Activated CD8-positive, alpha-beta memory T cell treated with anti-CD3 and anti-CD28 coated beads, Interleukin-2, amount 50 U/mL, for 4 hours (primary cell): ENCODE data around the gene PGA5.
"Not testable (repeated sequence)": the region's sequence is repeated elsewhere in the genome, so short reads cannot be mapped to it uniquely, and the experiment has no call there.

Experiments used
- DNase-seq: peaks from one replicate; pipeline ENCODE4 v3.0.0-alpha.2; 2020

Gene PGA5

DNA sequence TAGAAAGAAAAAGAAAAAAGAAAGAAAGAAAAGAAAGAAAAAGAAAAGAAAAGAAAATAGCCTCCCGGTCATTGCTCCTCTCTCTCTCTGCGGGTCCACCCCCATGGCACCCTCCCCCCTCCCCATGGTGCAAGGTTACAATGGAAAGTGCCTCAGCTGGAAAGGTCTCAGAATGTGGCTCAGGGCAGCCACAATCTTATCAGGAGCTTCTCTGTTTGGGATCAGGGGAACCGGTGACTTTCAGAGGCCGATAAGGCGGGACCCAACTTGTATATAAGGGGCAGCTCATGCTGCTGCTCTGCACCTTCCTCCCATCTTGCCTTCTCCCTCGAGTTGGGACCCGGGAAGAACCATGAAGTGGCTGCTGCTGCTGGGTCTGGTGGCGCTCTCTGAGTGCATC lies at the start of gene PGA5:
Gene PGA5 (plus strand): TSS at position 301 of the 400 bp plus-strand sequence. CDS start 52 bp downstream, at position 353.
- DNase-seq: not testable (repeated sequence)

DNA sequence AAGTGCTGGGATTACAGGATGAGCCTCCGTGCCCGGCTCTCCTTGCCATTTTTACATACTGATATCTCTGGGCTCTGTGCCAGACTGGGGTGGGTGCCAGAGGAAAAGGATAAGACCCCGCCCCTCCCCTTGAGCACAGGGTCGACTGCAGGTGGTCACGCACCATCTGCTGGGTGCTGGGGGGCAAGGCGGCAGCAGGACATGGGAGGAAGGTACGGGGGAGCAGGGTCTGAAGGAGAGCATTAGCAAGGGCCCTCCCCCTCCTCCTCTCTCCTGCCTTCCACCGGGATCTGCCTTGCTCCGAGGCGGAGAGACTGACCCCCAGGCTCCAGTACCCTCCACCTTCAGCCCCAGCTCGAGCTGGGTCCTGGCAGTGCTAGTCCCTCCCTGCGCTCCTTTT lies 47.4 kb upstream of the PGA5 start:
- no peak for DNase-seq

DNA sequence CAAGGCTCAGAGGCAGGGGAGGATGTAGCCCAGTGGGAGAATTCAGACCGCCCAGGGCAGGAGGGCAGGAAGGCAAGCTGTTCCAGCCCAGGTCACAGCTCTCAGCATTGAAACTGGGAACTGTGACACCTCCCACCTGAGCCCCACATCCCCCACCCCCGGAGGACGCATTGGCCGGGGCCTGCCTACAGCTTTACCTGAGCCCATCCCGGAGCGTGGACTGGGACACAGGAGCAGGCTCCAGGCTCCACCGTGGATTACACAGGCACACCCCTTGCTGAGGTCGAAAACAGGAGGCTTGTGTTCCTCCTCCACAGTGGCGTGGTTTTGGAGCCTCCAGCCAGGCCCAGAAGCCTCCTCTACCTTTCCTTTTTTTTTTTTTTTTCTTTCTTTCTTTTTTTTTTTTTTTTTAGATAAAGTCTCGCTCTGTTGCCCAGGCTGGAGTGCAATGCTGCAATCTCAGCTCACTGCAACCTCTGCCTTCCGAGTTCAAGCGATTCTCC lies 46.8 kb upstream of the PGA5 start:
- DNase-seq: no peak

DNA sequence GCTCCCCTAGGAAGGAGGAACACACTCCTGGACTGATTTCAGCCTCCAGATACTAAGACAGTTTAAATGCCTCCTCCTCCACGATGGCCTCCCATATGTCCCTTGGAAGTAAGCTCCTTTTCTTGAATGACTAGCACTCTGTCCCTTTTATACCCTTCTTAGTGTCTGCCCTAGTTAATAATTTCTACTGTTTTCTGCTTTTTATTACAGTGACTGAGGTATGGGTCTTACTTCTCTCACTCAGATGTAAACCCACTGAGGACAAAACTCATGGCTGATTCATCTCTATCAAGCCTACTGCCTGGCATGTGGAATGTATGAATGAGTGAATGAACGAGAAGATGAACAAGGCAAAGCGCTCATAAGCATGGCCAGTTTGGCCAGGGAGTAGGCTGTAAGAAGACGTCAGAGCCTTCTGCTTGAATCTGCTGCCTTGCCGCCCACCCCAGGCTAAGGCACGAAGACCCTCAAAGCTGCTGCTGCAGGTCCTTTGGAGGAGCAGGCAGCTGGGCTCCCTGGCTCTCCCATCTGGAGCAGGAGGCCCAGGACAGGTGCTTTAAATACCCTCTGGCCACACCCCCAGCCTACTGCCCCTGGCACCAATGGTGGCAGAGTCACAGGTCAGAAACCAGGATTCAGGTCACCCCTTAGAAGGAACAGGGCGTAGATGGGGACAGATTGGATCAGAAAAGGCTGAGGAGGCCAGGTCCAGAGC lies 45.8 kb upstream of the PGA5 start:
- no peak for DNase-seq

DNA sequence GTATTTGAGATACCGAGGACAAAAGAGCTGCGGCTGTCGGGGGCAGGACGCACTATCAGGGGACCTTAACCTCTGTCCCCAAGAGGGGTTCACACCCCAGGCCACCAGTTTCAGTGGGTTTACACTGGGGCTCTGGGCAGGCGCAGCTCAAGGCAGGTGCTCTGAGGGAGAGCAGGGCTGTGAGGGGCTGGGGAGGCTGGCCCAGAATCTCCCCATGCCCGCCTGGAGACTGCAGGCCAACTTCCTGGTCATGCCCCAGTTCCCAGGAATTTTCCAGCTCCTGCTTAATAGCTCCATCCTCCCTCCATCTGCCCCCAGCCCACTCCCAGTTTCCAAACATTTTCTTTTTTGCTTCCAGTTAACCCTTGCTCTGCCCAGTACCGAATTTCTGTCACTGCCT lies 45.3 kb upstream of the PGA5 start:
- no peak for DNase-seq

DNA sequence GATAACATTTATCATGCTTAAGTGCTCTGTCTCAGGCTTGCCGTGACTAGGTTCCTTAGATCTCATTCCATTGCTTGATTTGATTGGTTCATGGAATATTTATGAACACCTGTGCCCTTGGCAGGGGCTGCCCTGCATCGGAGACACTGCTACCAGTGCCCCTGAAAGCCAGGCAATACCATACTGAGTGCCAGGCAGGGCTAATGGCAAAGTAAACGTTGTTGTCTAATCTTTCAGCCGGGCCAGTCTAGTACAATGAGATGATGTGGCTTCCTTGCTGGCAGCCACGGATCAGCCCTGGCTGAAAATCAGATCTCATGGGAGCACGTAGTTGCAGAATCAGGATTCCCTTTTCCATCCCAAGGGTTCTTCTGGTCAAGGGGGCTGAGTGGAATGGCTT lies 42.6 kb upstream of the PGA5 start:
- DNase-seq: no peak

DNA sequence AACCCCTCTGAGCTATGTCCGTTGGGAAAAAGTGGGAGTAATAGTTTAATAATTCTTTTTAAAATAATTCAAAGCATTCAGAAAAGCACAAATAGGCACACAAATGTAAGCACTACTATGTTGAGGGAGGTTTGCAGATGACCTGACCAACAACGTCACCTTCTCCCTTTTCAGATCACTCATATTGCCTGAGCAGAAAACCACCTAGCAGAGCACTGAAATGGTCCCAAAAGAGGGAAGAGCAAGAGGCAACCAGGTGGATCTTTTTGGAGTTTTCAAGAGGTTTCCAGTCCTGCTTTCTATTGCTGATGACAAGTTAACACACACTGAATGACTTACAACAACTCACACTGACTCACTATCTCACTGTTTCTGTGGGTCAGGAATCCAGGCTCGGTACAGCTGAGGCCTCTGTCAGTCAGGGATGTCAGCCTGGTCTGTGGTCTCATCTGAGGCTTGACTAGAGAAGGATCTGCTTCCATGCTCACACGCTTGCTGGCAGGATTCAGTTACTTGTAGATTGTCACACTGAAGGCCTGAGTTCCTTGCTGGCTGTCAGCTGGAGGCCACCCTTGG lies 41.9 kb upstream of the PGA5 start:
- DNase-seq: no peak

DNA sequence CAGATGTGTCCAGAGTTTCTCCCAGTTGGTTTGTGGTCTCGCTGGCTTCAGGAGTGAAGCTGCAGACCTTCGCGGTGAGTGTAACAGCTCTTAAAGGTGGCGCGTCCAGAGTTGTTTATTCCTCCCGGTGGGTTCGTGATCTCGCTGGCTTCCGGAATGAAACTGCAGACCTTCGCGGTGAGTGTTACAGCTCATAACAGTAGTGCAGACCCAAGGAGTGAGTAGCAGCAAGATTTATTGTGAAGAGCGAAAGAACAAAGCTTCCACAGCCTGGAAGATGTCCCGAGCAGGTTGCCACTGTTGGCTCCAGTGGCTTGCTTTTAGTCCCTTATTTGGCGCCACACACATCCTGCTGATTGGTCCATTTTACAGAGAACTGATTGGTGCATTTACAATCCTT lies 39.5 kb upstream of the PGA5 start:
- DNase-seq: no peak

DNA sequence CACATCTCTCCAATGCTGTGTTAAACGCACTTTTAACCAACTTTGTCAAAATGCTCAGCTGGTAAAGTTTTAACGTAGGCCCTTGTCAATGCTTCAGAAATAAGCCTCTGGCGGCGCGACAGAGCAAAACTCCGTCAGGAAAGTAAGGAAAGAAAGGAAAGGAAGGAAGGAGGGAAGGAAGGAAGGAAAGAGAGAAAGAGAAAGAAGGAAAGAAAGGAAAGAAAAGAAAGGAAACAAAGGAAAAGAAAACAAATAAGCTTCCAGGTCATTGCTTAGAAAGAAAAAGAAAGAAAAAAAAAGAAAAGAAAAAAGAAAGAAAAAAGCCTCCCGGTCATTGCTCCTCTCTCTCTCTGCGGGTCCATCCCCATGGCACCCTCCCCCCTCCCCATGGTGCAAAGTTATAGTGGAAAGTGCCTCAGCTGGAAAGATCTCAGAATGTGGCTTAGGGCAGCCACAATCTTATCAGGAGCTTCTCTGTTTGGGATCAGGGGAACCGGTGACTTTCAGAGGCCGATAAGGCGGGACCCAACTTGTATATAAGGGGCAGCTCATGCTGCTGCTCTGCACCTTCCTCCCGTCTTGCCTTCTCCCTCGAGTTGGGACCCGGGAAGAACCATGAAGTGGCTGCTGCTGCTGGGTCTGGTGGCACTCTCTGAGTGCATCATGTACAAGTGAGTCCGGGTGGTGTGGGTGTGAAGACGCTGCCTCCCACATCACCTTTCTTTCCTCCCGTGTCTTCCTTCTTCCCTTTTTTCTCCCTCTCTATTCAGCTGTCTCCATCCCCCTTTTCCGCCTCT lies 37.8 kb upstream of the PGA5 start, which contains the start of gene PGA3:
Gene PGA3 (plus strand): TSS at position 566 of the 797 bp plus-strand sequence. CDS start 50 bp downstream, at position 616.
- not testable (repeated sequence) for DNase-seq

DNA sequence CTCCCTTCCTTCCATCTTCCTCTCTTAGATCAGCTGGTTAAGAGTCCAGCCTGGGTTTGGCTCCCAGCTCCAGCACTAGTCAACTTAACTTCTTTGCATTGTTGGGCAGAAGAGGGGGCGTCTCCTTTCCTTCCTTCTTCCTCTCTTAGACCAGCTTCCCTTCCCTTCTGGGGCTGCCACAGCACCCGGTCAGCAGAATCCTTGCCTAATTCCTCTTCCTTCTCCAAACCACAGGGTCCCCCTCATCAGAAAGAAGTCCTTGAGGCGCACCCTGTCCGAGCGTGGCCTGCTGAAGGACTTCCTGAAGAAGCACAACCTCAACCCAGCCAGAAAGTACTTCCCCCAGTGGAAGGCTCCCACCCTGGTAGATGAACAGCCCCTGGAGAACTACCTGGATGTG lies 37.1 kb upstream of the PGA5 start:
- DNase-seq: not testable (repeated sequence)

DNA sequence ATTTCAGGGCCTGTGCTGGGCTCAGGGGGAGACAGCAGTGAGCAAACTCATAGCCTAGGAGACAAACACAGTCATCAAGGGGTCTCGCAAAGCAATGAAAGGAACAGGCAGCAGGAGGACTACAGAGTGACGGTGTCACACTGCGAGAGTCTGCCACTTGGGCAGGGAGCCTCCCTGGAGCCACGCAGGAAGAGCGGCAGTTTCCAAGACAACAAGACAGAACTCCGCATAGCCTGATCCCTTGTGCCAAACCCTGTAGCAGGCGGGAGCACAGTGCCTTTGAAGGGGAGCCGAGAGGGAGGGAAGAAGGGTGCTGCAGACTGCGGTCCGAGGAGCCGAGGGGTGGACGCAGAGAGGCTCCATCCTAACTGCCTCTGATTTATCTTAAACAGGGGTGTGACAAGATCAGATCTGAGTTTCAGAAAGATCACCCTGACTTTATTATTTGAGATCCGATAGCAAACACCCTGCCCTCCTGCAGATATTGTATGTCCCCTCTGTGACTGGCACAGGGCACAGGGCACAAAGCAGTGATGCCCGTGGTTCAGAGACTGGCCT lies 36.4 kb upstream of the PGA5 start:
- not testable (repeated sequence) for DNase-seq

DNA sequence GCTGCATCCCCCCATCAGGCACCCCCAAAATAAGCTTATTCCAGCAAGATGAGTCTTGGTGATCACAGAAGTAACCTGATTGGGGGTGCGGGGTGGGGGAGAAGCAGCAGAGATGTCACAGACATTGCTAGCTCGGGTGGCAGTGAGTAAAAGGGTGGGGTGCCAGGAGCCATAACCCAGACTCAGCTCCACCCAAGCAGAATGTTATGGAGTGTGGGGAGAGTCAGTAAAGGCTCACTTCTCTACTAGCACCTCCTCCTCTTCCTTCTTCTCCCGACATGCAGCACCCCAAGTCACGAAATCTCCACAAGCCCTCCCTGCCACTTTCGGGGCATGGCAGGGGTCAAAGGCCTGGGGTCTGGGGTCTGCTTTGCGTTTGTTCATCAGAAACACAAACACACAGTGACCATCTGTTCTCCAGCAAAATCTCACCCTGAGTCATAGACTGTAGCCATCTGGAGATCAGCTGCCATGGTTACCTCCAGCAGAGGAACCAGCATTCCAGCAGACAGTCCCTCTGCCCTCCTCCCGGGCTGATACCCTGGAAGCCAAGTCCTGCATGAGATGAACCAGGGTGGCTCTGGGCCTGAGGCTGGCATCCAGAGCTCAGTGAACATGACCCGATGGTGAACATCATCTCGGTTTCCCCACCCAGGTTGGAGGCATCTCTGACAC lies 33.2 kb upstream of the PGA5 start:
- not testable (repeated sequence) for DNase-seq

DNA sequence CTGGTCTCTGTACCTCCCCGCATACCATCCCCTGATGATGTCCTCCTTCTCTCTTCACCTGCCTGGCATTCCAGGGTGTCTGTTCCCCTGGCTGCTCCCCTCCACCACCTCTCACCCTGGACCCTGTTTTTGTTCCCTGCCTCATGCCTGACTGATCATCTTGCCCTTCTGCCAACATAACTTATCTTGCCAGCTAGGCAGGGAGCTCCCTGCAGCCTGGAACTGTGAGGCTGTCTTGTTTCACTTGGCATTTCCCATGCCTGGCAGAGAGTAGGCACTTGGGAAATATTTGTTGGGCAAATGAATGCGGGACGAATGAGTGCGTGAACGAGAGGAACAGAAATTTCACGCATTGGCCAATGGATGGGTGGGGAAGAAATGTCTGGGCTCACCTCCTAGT lies 30.3 kb upstream of the PGA5 start:
- DNase-seq: not testable (repeated sequence)

DNA sequence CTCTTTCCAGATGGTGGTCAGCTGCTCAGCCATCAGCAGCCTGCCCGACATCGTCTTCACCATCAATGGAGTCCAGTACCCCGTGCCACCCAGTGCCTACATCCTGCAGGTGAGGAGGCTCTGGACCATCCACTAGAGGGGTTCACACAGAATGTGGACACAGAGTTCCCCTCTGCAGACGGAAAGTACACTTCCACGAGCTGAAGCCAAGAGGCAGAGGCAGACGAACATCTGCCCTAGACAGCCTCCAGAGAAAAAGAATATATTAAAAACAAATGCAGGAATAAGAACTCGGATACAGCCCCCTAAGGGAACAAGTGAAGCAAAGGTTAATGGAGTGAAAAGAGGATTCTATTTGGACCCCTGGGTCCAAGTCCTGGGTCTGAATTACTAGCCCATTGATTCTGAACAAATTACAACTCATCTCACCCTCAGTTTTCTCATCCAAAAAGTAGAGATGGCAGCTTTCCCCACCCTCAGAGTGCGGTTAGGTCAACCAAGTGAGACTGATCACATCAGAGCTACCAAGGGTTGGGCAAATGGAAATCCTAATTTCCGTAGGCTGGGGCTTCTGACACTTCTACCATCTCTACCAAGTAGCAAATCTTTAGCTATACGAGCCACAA lies 29.5 kb upstream of the PGA5 start:
- not testable (repeated sequence) for DNase-seq

DNA sequence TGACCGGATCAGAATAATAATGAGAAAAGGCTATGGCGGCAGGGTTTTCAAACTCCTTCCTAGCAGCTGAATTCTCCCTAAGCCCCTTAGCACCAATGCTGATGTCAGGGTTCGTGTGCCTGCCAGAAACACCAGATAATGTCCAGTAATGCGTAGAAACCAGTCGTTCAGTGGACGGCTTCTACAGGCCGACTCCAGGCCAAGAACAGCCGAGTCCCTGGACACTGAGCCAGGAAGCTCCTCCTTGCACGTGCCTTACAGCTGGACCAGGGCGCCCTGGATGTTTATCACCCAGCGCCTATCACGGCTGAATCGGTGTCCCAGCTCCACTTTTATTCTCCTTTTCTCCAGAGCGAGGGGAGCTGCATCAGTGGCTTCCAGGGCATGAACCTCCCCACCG lies 28.8 kb upstream of the PGA5 start:
- not testable (repeated sequence) for DNase-seq

DNA sequence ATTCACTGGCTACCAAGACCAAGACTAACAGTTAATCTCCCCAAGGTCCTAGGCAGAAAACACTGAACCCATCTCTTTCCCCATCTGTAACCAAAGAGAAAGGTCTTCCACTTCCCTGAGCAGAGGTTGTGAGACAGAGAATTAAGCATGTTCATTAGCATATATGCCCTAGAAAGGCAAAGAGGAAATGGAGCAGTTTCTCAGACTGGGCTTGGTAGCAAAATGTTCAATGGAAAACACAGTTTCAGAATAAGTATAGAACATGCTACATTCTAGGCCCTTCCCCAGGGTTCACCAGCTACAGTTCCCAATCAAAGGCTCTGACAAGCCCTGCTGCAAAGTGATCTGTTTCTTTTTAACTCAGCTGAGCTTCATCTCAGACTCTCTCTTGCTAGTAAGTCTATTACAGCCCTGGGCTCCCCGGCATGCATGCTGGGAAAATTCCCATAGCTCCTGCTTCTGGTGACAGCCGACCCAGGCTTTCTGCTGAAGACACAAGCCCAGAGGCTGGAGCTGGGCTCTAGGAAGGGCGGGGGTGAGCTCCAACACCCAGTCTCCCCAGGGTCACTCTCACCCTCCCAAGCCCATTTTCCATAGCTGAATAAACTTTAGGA lies 27.2 kb upstream of the PGA5 start:
- DNase-seq: not testable (repeated sequence)

DNA sequence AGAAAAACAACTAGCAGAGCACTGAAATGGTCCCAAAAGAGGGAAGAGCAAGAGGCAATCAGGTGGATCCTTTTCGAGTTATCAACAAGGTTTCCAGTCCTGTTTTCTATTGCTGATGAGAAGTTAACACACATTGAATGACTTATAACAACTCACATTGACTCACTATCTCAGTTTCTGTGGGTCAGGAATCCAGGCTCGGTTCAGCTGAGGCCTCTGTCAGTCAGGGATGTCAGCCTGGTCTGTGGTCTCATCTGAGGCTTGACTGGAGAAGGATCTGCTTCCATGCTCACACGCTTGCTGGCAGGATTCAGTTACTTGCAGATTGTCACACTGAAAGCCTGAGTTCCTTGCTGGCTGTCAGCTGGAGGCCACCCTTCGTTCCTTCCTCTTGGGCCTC lies 22.7 kb upstream of the PGA5 start:
- DNase-seq: not testable (repeated sequence)

DNA sequence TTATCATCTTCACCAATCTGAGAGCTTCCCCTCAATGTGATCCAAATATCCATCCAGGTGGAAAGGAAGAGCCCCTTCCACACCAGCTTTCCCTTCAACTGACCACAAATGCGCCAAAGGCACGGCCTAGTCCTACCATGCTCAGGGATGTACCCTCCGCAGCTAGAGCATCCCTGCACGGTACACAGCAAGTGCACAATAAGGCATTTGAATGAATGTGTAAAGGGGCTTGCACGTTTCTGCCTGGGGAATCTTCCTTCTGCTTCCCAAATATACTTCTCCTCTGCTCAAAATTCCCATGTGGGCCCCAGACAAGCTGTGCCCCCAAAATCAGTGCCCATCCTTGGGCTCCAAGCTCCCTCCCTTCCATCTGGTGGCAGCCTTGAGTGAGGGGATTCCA lies 22.0 kb upstream of the PGA5 start:
- not testable (repeated sequence) for DNase-seq

DNA sequence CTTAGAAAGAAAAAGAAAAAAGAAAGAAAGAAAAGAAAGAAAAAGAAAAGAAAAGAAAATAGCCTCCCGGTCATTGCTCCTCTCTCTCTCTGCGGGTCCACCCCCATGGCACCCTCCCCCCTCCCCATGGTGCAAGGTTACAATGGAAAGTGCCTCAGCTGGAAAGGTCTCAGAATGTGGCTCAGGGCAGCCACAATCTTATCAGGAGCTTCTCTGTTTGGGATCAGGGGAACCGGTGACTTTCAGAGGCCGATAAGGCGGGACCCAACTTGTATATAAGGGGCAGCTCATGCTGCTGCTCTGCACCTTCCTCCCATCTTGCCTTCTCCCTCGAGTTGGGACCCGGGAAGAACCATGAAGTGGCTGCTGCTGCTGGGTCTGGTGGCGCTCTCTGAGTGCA lies 18.9 kb upstream of the PGA5 start, which contains the start of gene PGA4:
Gene PGA4 (plus strand): TSS at position 301 of the 400 bp plus-strand sequence. CDS start 54 bp downstream, at position 355.
- not testable (repeated sequence) for DNase-seq

DNA sequence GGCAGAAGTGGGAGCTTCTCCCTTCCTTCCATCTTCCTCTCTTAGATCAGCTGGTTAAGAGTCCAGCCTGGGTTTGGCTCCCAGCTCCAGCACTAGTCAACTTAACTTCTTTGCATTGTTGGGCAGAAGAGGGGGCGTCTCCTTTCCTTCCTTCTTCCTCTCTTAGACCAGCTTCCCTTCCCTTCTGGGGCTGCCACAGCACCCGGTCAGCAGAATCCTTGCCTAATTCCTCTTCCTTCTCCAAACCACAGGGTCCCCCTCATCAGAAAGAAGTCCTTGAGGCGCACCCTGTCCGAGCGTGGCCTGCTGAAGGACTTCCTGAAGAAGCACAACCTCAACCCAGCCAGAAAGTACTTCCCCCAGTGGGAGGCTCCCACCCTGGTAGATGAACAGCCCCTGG lies 18.3 kb upstream of the PGA5 start:
- DNase-seq: not testable (repeated sequence)

DNA sequence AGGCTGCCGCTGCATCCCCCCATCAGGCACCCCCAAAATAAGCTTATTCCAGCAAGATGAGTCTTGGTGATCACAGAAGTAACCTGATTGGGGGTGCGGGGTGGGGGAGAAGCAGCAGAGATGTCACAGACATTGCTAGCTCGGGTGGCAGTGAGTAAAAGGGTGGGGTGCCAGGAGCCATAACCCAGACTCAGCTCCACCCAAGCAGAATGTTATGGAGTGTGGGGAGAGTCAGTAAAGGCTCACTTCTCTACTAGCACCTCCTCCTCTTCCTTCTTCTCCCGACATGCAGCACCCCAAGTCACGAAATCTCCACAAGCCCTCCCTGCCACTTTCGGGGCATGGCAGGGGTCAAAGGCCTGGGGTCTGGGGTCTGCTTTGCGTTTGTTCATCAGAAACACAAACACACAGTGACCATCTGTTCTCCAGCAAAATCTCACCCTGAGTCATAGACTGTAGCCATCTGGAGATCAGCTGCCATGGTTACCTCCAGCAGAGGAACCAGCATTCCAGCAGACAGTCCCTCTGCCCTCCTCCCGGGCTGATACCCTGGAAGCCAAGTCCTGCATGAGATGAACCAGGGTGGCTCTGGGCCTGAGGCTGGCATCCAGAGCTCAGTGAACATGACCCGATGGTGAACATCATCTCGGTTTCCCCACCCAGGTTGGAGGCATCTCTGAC lies 14.4 kb upstream of the PGA5 start:
- not testable (repeated sequence) for DNase-seq
